ENCODE measurements around the gene CRY2.

GRCh38 chr11:45815747-45816146 is 31.5 kb upstream of the CRY2 start:
- TF ChIP-seq CTCF (IDR thresholded peaks at IDR 0.05; ENCODE audit: low read depth, low read length, missing input control) (no peak), NR2F2 (IDR thresholded peaks at IDR 0.05) (no peak)

Data from liver (tissue), 3 donors.